WTC11 (cell line): ENCODE data around the gene PRSS38. TPM values are rescaled to one million over a fixed set of nuclear protein-coding genes. Genes with fewer than 3 reads are reported as not detected.

Experiments used
- ATAC-seq: fragments of 200-7000 bp; cut with Tn5 transposase; 2 replicates; pipeline ENCODE4 v1.10.0; 2021; ENCODE audit warnings: mild to moderate bottlenecking, moderate library complexity
- CTCF ChIA-PET: fragments of 300-600 bp; sonication (Branson Sonifier 250); formaldehyde crosslinking; loops from one replicate; lab custom pipeline; 2021; ENCODE audit warnings: antibody characterized with exemption; lab: Charles Lee
- POLR2A ChIA-PET: fragments of 350-600 bp; sonication (Branson Sonifier 250); formaldehyde crosslinking; loops from one replicate; lab custom pipeline; 2021; ENCODE audit warnings: antibody characterized with exemption; lab: Charles Lee
- DNase-seq: peaks from one replicate; pipeline ENCODE4 v3.0.0; 2021; ENCODE audit warnings: low spot score
- H3K27ac Mint-ChIP-seq: 2 replicates; pipeline ENCODE4 v1.8.0; 2021; ENCODE audit warnings: mixed read lengths
- H3K27me3 Mint-ChIP-seq: 2 replicates; pipeline ENCODE4 v1.8.0; 2021; ENCODE audit warnings: low read depth, mild to moderate bottlenecking, moderate library complexity, mixed read lengths
- H3K36me3 Mint-ChIP-seq: 2 replicates; pipeline ENCODE4 v1.8.0; 2021; ENCODE audit warnings: mixed read lengths
- H3K4me1 Mint-ChIP-seq: 2 replicates; pipeline ENCODE4 v1.8.0; 2022; ENCODE audit warnings: mixed read lengths
- H3K4me3 Mint-ChIP-seq: 2 replicates; pipeline ENCODE4 v1.8.0; 2021; ENCODE audit warnings: mild to moderate bottlenecking, moderate library complexity, mixed read lengths
- H3K9me3 Mint-ChIP-seq: 2 replicates; pipeline ENCODE4 v1.8.0; 2021; ENCODE audit warnings: mixed read lengths
- AFF4 ChIP-seq: sonication (generic); formaldehyde crosslinking; IDR thresholded peaks from 2 replicates; pipeline ENCODE4 v1.8.1; 2023; ENCODE audit warnings: mild to moderate bottlenecking, missing genetic modification reagents, borderline replicate concordance
- ATF6 ChIP-seq: sonication (generic); formaldehyde crosslinking; IDR thresholded peaks from 2 replicates; pipeline ENCODE4 v1.8.1; 2023; ENCODE audit warnings: mild to moderate bottlenecking, missing genetic modification reagents
- CBFB ChIP-seq: sonication (generic); formaldehyde crosslinking; IDR thresholded peaks from 2 replicates; pipeline ENCODE4 v1.8.1; 2022; ENCODE audit warnings: mild to moderate bottlenecking, low read depth, missing genetic modification reagents
- ELF4 ChIP-seq: sonication (generic); formaldehyde crosslinking; IDR thresholded peaks from 2 replicates; pipeline ENCODE4 v1.8.1; 2022; ENCODE audit warnings: low read depth, mild to moderate bottlenecking, moderate library complexity, missing genetic modification reagents
- EMX1 ChIP-seq: fragments of 250-450 bp; sonication (Bioruptor Pico); IDR thresholded peaks from 2 replicates; pipeline ENCODE4 v1.8.0; 2021; ENCODE audit warnings: mild to moderate bottlenecking
- GABPB1 ChIP-seq: sonication (generic); formaldehyde crosslinking; IDR thresholded peaks from 2 replicates; pipeline ENCODE4 v1.8.1; 2023; ENCODE audit warnings: mild to moderate bottlenecking, missing genetic modification reagents
- IRF2 ChIP-seq: sonication (generic); formaldehyde crosslinking; IDR thresholded peaks from 2 replicates; pipeline ENCODE4 v1.8.0; 2022; ENCODE audit warnings: low read depth, missing genetic modification reagents, borderline replicate concordance
- JAZF1 ChIP-seq: fragments of 250-450 bp; sonication (Bioruptor Pico); IDR thresholded peaks from 2 replicates; pipeline ENCODE4 v1.9.0; 2021; ENCODE audit warnings: moderate library complexity, mild to moderate bottlenecking, inconsistent platforms
- JUN ChIP-seq: sonication (generic); formaldehyde crosslinking; IDR thresholded peaks from 2 replicates; pipeline ENCODE4 v1.8.0; 2023; ENCODE audit warnings: mild to moderate bottlenecking, missing genetic modification reagents
- STAT6 ChIP-seq: sonication (generic); formaldehyde crosslinking; conservative IDR thresholded peaks from 2 replicates; pipeline ENCODE4 v1.8.1; 2023; ENCODE audit warnings: mild to moderate bottlenecking, low read depth, missing genetic modification reagents, moderate library complexity
- TP53 ChIP-seq: sonication (generic); formaldehyde crosslinking; IDR thresholded peaks from 2 replicates; pipeline ENCODE4 v1.8.1; 2023; ENCODE audit warnings: mild to moderate bottlenecking, missing genetic modification reagents
- ZBTB43 ChIP-seq: sonication (generic); formaldehyde crosslinking; IDR thresholded peaks from 2 replicates; pipeline ENCODE4 v1.8.1; 2023; ENCODE audit warnings: mild to moderate bottlenecking, missing genetic modification reagents
- ZNF281 ChIP-seq: sonication (generic); formaldehyde crosslinking; IDR thresholded peaks from 2 replicates; pipeline ENCODE4 v1.8.0; 2023; ENCODE audit warnings: mild to moderate bottlenecking, missing genetic modification reagents
- ZNF317 ChIP-seq: sonication (generic); formaldehyde crosslinking; IDR thresholded peaks from 2 replicates; pipeline ENCODE4 v1.8.1; 2023; ENCODE audit warnings: low read depth, mild to moderate bottlenecking, moderate library complexity, missing genetic modification reagents, borderline replicate concordance
- ZNF396 ChIP-seq: fragments of 250-450 bp; sonication (Bioruptor Pico); IDR thresholded peaks from 2 replicates; pipeline ENCODE4 v1.8.0; 2021; ENCODE audit warnings: mild to moderate bottlenecking, moderate library complexity, borderline replicate concordance
- ZNF512 ChIP-seq: sonication (generic); formaldehyde crosslinking; IDR thresholded peaks from 2 replicates; pipeline ENCODE4 v1.8.1; 2022; ENCODE audit warnings: missing genetic modification reagents, borderline replicate concordance
- ZNF671 ChIP-seq: fragments of 250-450 bp; sonication (Bioruptor Pico); IDR thresholded peaks from 2 replicates; pipeline ENCODE4 v1.8.0; 2021; ENCODE audit warnings: mild to moderate bottlenecking
- total RNA-seq: library from RNA; stranded (reverse); gene quantifications from 3 replicates; pipeline ENCODE4 v1.2.3, GENCODE V29; 2021

Gene PRSS38
- total RNA-seq, 1 experiment from 2014 or later, result not detected

GRCh38 chr1:227841096-227841495 is 25.6 kb downstream of the PRSS38 start:
- POLR2A ChIA-PET, result no interaction called here
- Mint-ChIP-seq H3K4me3 (no peak overlapping the region), H3K4me1 (peaks cover 4% of the 10 kb centered on the region; the same call in 1 of the 2 replicates), H3K27me3 (no peaks in the 10 kb centered on the region), H3K9me3 (no peaks in the 10 kb centered on the region), H3K36me3 (no peaks in the 10 kb centered on the region), H3K27ac (no peak overlapping the region)
- ATAC-seq (no peak), DNase-seq (no peak)
- CTCF ChIA-PET, result interaction anchor here (1.5 kb wide), 1 partner anchor 158 kb away, joined by 3 read pairs; no protein-coding TSS in a partner anchor
- no peak for TF ChIP-seq STAT6 (CRISPR knock-in tag)
- TF ChIP-seq CBFB (CRISPR knock-in tag), result no peak
- no peak for TF ChIP-seq ZNF396 (CRISPR knock-in tag)
- TF ChIP-seq AFF4 (CRISPR knock-in tag), result no peak
- TF ChIP-seq ATF6 (CRISPR knock-in tag), result no peak
- no peak for TF ChIP-seq JUN
- no peak for TF ChIP-seq ELF4 (CRISPR knock-in tag)
- TF ChIP-seq GABPB1, result no peak
- no peak for TF ChIP-seq ZNF512
- TF ChIP-seq IRF2, result no peak
- TF ChIP-seq JAZF1, result no peak
- no peak for TF ChIP-seq TP53 (CRISPR knock-in tag)
- TF ChIP-seq ZBTB43, result no peak
- TF ChIP-seq ZNF281 (CRISPR knock-in tag), result no peak
- TF ChIP-seq ZNF317 (CRISPR knock-in tag), result no peak
- TF ChIP-seq ZNF671 (CRISPR knock-in tag), result no peak
- no peak for TF ChIP-seq EMX1 (CRISPR knock-in tag)
